ENCODE measurements around the gene AHNAK. TPM values are rescaled to one million over a fixed set of nuclear protein-coding genes. Genes with fewer than 3 reads are reported as not detected.

AHNAK gene
- total RNA-seq, 1 donor from 2014 or later: 485 TPM

GRCh38 chr11:62383822-62384221 lies 162.8 kb downstream of the AHNAK start:
- no peak for DNase-seq (ENCODE audit: low spot score)
- intact Hi-C loops (cut with DNase I): no loop called here

Small RNA genes lying within 50 kb of the gene (microRNA-seq; reads per million reads assigned to microRNA genes)
- gene MIR6747: not detected

Other genes starting within 250 kb of the AHNAK start
- not detected for gene SCGB1D4, start 247.7 kb downstream of the AHNAK start, total RNA-seq
- gene ASRGL1, start 209.4 kb downstream of the AHNAK start, total RNA-seq: 9.2 TPM
- gene SCGB1A1, start 127.8 kb downstream of the AHNAK start, total RNA-seq: not detected
- gene EEF1G, start 27.1 kb upstream of the AHNAK start, total RNA-seq: 735 TPM
- 11.7 TPM for gene TUT1, start 44.7 kb upstream of the AHNAK start, total RNA-seq
- 36.8 TPM for gene MTA2, start 55.1 kb upstream of the AHNAK start, total RNA-seq
- gene EML3, start 66.0 kb upstream of the AHNAK start, total RNA-seq: 29.6 TPM
- 6.0 TPM for gene ROM1, start 66.5 kb upstream of the AHNAK start, total RNA-seq
- 16.0 TPM for gene B3GAT3, start 75.2 kb upstream of the AHNAK start, total RNA-seq
- gene GANAB, start 99.8 kb upstream of the AHNAK start, total RNA-seq: 99.8 TPM
- 10.0 TPM for gene INTS5, start 106.5 kb upstream of the AHNAK start, total RNA-seq
- gene C11orf98, start 118.4 kb upstream of the AHNAK start, total RNA-seq: 25.4 TPM
- 7.5 TPM for gene CSKMT, start 118.5 kb upstream of the AHNAK start, total RNA-seq
- gene UQCC3, start 124.9 kb upstream of the AHNAK start, total RNA-seq: 6.9 TPM
- gene LBHD1, start 125.5 kb upstream of the AHNAK start, total RNA-seq: 2.4 TPM
- 62.9 TPM for gene UBXN1, start 132.3 kb upstream of the AHNAK start, total RNA-seq
- gene LRRN4CL, start 142.7 kb upstream of the AHNAK start, total RNA-seq: 2.9 TPM
- 13.3 TPM for gene BSCL2, start 160.6 kb upstream of the AHNAK start, total RNA-seq
- gene GNG3, start 160.9 kb upstream of the AHNAK start, total RNA-seq: 0.27 TPM
- gene HNRNPUL2, start 180.7 kb upstream of the AHNAK start, total RNA-seq: 34.8 TPM
- 13.6 TPM for gene TTC9C, start 181.7 kb upstream of the AHNAK start, total RNA-seq
- 10.9 TPM for gene ZBTB3, start 207.4 kb upstream of the AHNAK start, total RNA-seq
- gene POLR2G, start 214.8 kb upstream of the AHNAK start, total RNA-seq: 45.3 TPM
- gene TAF6L, start 224.6 kb upstream of the AHNAK start, total RNA-seq: 9.7 TPM
- gene TMEM179B, start 240.6 kb upstream of the AHNAK start, total RNA-seq: 12.0 TPM
- 17.7 TPM for gene TMEM223, start 245.2 kb upstream of the AHNAK start, total RNA-seq

Data from cardiac septum (tissue), 1 donor.